OCI-M2 (cell line): ENCODE results near the gene GNB1L.

Experiments used
- DNase-seq: peaks from one replicate; lab custom pipeline; 2025; ENCODE audit not compliant: unreplicated experiment; lab: John Stamatoyannopoulos, UW

The GNB1L gene

DNA sequence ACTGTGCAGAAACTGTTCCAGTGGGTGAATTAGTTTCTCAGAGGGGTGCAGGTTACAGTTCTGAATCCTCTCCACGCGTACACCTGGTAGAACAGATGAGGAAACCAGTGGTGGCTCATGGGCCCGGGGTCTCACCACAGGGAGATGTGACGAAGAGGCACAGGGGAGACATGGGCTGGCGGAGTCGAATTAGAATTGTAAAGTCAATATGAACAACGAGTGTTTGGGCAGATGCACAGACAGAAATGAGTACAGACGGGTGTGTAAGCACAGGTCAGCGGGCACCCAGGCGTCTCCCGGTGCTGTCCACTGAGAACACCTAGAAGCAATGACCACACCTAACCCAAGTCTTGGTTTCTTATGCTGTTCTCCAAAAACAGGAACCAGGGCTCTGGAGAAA, 41.8 kb downstream of the GNB1L start:
- DNase-seq: no peak

DNA sequence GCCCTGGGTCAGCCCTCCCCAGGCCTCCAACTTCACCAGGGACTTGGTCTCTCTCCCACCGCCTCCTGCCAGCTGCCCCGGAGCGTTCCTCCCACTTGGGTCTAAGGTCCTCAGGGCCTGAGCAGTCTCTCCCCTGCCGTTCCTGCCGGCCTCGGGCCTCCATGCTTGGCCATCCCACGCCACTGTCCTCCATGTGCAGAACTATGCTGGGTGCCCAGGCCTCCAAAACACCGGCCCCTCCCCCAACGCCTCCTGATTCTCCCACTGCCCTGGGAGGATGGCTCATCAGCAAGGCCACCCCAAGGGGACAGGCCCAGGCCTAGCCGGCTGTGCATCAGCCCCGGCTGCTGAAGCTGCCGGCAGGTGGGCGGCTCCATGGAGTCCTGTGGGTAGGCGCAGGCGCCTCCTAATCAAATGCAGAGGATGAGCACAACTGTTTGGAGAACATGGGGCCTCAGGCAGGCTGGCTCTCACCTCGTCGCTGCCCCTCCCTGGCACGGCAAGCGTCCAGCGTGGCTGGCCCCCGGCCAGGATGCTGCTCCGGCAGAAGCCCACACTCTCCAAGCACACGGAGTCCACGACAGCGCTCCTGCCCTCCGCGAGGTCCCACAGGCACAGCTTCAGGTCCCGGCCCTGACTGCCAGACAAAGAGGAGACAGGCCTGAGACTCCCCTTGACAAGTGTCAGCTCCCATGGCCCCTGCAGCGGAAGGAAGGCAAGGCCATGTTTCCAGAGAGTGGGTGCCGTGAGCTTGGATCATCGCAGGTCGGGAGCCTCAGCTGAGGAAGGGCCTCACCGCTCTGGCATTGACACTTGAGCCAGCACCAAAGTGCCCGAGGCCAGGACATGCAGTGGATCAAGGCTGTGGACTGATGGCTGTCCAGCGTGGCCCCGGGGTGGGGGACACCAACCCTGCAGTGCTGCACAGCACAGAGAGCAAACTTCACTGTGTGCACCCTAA, 42.6 kb downstream of the GNB1L start:
- no peak for DNase-seq

DNA sequence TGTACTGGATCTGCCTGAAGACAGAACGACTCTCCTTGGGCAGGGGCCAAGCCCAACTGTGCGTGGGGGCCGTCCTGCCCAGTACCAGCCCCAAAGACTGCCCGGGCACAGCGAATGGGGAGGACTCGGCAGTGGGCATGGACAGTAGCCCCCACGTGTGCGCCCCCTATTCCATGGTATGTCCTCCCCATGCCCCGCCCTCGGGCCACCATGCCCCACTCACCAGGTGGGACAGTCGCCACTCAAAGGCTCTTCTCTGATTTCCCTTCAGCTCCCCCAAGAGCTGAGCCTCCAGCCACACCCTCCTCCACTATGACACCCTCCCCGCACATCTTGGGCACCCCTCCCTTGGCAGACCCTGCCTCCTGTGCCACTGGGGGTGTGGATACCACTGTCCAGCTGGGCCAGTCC, 43.5 kb downstream of the GNB1L start:
- no peak for DNase-seq

DNA sequence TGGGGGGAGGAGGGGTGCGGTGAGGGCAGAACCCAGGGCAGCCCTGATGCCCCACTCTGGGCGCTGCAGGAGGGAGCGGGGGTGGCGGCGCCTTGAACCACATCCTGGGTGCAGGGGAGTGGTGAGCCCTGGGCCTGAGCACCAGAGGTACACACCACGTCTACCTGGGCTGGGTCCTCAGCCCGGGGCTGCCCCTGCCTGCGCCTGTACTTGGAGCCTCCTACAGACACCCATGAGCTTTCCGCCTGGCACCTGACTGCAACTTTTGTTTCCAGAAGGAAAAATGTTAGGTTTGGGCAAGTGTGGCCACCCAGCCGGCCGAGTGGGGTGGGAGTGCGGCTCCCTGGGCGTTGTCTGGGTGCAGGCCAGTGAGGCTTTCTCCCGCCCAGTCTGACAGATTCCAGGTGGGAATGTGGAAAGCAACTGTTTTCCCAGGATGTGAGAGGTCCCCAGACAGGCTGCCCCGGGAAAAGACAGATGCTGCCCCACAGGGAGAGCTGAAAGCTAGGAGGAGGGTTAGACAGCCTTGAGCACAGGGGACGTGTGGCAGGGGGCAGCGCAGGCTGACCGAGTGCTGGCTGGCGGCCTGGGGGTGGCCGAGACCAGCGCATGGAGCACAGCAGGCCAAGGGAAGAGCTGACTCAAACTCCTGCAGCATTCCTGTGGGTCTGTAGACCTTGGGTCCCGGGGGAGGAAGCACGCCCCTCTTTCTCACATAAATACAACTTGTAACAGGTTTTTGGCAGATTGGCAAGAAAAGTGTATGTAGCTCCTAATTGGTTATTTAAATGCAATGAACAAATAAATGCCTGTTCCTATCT, 44.1 kb downstream of the GNB1L start:
- no peak for DNase-seq

DNA sequence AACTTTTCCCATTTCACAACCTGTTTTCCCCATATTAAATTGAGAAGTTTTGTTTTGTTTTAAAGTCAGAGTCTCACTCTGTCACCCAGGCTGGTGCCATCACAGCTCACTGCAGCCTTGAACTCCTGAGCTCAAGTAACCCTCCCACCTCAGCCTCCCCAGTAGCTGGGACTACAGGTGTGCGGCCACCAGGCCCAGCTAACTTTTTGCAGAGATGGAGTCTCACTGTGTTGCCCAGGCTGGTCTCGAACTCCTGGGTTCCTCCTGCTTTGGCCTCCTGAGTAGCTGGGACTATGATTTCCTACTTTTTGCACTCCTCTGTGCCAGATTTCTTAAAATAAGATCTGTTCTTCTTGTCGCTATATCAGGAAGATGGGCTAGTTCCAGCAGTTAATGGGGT, 44.9 kb downstream of the GNB1L start:
- DNase-seq: no peak

DNA sequence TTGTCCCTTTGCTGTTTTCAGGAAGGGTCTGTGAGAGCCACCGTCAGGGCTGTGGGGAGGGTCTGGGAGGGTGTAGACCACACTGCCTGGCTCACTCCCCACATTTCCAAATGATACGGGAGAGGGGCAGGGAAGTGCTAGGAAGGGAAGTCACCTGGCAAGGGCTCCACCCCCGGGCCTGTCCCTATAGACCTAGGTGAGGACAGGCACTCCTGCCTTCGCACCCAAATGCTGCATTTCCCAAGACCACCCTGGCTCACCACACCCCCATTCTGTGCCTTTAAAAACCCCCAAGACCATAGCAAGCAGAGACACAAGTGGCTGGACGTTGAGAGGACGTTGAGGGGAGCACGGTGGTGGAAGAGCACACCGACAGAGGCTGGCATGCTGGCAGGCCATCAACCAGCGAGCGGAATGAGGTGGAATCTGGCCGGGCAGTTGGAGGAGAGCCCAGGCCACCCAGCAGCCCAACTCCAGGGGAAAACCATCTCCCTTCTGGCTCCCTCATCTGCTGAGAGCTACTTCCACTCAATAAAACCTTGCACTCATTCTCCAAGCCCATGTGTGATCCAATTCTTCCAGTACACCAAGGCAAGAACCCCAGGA, 45.7 kb downstream of the GNB1L start:
- no peak for DNase-seq

DNA sequence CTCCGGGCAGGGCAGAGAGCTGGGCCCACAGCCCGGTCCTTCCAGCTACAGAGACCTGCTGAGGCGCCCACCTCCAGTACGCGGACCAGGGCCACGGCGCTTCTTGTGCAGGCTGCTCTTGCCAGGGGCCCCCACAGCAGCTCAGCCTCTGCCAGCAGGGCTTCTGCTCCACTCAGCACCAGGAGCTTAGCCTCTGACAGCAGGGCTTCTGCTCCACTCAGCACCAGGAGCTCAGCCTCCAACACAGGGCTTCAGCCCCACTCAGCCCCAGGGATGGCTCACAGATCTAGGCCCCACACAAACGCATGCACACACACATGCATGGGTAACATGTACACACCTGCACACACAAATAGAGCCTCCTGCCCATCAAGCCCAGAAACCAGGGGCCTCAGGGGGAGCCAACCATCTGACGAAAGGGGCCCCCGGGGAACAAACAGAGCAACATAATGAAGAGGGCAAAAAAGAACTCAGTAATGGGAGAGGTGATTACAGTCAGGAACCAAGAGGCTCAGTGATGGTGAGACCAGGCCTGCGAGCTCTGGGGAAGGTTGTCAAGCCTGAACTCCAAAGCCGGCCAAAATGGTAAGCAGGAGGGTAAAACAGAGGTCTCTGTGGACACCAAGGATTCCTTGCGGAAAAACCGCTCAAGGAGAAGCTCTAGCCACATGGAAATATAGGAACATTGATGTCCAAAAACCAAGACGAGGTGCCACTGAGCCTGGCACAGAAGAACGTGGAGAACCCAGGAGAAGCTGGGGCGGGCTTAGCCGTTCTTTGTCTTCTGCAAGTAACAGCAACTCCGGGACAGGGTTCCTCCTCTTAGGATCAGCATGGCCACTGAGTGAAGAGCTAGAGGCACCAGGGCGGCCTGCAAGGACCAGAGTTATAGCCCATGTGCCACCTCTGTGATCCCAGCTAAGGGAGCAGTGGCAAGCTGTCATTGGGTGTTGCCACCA, 46.5 kb downstream of the GNB1L start:
- no peak for DNase-seq

DNA sequence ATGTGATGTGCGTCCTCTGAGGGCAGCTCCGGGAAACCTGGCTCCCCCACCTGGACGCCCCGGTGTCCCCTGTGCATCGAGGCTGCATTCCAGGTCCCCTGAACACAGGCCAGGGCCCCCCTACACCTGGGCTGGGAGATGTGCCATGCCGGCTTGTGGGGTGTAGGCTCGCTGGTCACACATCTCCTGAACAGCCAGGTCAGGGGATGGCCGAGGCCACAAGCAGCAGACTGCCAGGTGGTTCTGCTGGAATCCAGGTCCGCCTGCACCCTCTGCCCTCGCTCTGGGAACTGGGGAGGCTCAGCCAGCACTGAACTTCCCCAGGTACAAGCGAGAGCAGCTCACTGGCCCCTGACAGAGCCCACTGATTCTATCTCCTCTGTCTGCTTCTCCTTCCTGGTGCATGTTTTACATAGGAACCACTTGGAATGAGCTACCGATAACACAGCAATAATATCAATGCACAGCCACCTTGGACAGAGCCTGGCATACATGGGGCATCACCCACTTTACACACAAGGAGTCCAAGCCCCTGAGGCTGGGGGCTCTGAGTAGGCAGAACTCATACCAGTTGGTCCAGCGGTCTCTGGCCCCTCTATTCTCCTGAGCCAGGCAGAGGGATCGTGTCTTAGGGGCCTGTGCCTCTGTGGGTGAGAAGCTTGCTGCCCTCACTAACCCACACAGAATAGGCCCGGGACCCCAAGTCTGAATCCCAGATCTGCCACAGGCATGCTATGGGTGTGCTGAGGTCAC, 47.3 kb downstream of the GNB1L start:
- no peak for DNase-seq

DNA sequence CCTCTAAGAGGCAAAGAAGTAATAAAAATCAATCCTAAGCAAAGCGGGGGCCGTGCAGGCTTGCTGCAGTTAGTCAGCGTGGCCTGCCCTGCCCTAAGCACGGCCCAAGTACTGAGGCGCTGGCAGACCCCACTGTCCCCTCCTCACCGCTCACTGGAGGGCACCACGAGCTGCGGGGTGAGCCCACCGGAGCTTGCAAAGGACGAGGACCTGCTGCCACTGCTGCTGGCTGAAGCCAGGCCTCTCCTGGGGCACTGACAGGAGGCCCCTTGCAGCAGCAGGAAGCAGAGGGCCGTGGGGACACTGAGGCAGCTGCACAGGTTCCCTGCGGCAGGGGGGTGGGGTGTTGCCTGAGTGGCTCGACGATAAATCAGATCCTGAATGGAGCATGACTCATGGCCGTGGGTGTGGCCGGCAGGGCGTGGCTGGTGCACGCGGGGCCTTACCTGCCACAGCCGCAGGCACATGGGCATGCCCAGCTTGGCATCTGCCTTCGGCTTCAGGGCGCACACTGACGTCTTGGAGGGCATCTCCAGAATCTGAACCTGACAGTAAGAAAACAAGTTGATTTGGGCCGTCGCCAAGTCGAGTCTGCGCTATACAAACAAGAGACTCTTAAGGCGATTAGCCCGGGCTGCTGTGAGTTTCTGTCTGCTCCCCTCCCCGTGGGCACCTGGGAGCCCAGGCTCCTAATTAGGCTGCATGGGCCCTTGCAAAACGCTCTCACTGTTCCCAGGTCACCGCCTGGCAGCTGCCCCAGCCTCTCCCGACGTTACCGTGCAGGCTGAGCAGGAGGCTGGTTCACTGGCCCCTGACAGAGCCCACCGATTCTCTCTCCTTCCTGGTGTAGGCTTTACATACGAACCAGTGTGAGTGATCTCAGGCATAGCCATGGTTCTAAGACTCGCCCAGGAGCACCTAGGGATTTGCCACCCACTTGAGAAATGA, 48.2 kb downstream of the GNB1L start:
- no peak for DNase-seq

DNA sequence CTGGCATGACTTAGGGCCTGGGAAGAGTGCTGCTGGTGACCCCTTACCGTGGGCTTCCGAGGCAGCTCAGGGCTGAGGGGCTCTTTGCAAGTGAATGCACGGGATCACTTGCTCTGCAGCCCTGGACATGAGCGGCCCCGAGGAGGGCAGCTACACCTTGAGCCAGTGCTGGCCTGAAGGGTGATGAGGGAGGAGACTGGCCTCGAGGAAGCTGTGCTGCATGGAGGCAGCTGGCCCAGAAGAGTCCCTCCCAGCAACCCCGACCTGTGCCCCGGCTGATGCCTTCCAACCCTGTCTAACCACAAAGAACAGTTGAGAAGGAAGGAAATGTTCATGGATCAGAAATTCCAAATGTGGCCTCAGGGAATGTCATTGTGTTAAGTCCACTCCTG, 48.9 kb downstream of the GNB1L start:
- DNase-seq: no peak

DNA sequence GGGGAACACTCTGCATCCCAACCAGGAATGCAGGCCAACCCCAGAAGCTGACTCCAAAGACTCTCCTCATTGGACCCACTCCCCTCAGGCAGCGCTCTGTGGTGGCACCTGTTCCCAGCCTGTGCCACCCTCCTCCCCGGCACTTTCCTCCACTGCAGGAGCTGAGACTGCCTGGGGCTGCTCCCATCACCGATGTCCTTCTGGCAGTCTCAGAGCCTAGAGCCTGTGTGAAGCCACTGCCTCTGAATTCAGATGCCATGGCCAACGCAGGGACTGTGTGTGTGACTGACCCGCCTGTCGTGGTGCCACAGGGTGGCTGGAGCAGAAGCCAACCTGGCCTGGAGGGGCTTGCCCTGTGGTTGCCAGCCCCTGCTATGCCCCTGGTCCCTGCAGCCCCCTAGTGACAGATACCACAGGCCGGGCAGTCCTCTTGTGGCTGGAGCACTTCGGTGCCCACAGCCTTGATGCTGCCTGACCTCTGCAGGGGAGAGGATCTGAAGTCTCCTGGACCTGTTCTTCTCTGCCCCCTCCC, 50.9 kb downstream of the GNB1L start:
- DNase-seq: no peak

DNA sequence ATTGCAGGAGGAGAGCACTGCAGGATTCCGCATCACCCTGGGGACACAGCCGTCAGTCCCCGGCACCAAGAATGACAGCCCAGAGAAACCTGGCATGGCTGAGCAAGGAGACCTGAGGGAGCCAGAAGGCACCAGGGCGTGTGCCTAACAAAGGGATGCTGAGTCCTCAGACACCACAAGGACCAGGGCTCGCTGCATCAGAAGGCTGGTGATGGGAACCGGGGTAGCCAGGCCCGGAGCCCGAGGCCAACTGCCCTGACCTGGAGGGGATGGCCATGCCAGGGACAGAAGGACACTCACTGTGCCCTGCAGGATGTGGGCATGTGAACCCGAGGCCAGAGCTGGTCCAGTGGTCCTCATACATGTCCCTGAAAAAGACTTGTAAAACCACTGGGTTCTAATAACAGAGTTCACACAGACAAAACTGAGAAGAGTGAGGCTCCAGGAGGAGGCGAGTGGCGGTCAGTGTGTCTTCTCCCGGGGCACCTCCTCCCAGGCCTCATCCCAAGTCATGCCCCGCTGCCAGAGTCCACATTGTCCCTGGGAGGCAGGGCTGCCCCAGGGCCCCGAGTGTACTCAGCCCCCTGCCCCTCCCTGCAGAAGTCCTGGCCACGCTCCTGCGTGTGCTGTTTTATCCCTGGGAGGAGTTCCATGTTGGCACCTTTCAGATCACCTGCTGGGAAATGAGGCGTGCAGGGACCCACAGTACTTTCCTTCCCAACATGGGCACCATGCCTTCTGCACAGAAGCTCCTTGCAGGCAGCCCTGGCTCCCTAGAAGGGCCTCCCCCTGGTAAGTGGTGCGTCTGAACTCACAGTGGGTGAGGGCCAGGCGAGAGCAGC, 51.6 kb downstream of the GNB1L start:
- DNase-seq: no peak

DNA sequence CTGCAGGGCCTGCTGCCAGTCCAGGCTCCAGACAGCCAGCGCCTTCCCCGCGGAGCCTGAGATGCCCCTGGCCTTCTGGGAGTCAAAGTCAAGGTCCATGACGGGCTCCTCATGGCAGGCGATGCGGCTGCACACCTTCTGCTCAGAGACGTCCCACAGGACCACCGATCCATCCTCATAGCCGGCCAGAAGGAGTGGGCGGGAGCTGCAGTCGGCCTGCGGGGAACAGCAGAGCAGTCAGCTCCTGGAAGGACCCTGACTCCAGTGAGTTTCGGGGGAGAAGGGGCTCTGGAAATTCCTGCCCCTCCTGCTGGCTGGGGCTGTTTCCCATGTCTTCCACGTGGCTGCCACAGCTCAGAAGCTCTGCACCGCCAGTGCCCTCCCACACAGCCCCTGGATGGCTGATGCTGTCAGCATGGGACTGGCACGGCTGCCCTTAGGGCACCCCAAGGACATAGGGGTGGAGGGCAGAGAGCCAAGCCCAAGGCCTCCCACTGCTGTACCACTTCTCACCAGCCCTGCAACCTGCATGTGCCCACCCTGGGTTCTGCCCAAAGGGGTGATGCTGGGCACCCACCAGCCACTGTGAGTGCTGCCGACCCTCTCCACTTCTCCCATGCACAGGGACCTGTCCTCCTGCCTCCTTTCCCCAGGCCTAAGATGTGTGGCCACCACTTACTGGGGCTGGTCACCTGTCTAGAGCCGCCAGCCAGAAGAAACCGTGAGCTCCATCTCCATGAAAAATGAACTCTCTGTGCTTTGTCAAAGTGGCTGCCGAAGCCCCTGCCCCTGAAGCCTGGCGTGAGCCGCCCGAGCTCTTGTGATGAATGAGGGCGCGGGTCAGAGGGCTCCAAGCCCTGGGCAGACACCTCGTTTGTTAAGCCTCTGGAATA, 52.4 kb downstream of the GNB1L start:
- no peak for DNase-seq

DNA sequence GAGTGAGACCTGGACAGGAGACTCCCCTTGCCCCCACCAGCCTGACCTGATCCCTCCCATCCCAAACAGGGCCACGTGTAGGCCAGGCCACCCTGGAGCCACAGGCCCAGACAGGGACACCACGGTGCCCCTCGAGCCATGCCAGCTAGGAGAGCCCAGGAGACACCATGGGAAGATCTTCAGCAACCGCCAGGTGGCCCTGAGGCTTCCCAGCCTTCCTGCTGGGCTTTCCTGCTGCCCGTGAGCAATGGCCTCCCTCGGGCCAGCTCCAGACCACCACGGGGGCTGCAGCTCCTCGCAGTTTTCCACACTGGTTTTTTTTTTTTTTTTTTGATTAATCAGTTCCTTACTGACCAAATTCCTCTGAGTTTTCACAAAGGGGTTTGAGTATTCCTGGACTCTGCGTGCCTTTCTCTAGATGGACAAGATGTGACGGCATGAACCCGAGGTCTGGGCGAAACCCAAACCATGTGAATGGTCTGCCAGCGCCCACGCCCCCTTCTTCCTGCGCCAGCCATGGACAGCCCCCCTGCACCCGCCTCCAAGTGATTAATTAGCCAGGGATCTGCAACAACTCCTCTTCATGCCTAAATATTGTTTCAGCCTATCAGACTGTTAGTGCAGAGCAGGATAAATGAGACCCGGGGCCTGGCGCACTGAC, 53.2 kb downstream of the GNB1L start:
- no peak for DNase-seq

DNA sequence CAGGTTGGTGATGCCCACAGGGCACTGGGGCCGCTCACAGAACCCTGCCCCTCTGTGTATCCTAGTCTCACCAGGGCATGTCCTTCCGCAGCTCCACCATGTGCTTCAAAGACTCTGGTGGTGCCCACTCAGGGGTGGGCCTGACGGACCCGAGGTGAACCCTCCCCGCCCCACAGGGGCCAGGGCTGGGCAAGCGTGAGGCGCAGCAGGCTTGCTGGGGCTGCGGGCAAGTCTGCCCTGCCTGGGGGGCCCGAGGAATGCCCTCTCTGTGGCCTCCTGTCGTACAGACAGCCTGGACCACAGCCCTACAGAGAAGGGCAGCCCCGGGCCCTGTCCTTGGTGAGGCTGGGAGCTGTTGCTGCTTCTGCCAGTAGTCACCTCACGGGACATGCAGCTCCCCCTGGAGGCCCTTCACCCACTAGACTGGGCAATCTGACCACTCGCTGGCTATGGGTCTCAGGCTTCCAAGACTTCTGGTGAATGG, 53.9 kb downstream of the GNB1L start:
- no peak for DNase-seq

DNA sequence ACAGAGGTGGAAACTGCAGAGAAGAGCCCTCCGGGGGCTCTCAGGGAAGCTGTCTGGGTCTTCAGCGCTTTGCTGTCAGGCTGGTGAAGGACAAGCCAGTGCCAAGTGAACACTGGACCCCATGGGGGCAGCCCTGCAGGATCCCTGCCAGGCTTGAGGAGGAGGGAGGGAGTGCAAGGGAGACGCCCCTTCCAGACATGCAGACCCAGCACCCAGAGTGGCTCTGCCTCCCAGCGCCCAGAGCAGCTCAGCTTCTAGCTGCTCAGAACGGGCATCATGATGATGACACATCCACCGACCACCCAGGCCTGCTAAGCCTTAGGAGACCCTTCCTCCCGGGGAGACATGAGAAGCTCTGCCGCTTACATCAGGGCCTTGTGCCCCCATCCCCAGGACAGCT, 54.4 kb downstream of the GNB1L start:
- DNase-seq: no peak
